Neural progenitor cell (in vitro differentiated cells): ENCODE results near the gene XYLT1.
"Not testable (repeated sequence)": the region's sequence is repeated elsewhere in the genome, so short reads cannot be mapped to it uniquely, and the experiment has no call there.

Source experiments
- EZH2 ChIP-seq: fragments of 200-600 bp; sonication (generic); IDR thresholded peaks from 2 replicates; pipeline ENCODE4 v1.6.1; 2017; ENCODE audit warnings: antibody characterized with exemption, mild to moderate bottlenecking, moderate library complexity
- EZH2phosphoT487 ChIP-seq: fragments of 200-600 bp; sonication (generic); IDR thresholded peaks from 2 replicates; pipeline ENCODE4 v1.6.1; 2017; ENCODE audit warnings: antibody characterized with exemption
- TF ChIP-seq, protein P1 (sequence below): fragments of 200-600 bp; sonication (generic); IDR thresholded peaks from 2 replicates; pipeline ENCODE4 v1.5.1; 2017; ENCODE audit warnings: antibody characterized with exemption, mild to moderate bottlenecking

- TF ChIP-seq, protein P1, sequence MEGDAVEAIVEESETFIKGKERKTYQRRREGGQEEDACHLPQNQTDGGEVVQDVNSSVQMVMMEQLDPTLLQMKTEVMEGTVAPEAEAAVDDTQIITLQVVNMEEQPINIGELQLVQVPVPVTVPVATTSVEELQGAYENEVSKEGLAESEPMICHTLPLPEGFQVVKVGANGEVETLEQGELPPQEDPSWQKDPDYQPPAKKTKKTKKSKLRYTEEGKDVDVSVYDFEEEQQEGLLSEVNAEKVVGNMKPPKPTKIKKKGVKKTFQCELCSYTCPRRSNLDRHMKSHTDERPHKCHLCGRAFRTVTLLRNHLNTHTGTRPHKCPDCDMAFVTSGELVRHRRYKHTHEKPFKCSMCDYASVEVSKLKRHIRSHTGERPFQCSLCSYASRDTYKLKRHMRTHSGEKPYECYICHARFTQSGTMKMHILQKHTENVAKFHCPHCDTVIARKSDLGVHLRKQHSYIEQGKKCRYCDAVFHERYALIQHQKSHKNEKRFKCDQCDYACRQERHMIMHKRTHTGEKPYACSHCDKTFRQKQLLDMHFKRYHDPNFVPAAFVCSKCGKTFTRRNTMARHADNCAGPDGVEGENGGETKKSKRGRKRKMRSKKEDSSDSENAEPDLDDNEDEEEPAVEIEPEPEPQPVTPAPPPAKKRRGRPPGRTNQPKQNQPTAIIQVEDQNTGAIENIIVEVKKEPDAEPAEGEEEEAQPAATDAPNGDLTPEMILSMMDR, result not testable (repeated sequence)
- TF ChIP-seq EZH2phosphoT487, EZH2: not testable (repeated sequence)
Measured at GRCh38 chr16:17477260-17477545, 6.4 kb upstream of the XYLT1 start.
